LNCaP clone FGC (cell line): ENCODE data around the gene GLI3.

Experiments used
- DNase-seq: peaks from one replicate; pipeline ENCODE4 v3.0.0-alpha.2; 2011; ENCODE audit warnings: low read depth
- H3K4me3 ChIP-seq: 2 replicates; pipeline ENCODE4 v1.5.1; 2011; ENCODE audit warnings: mild to moderate bottlenecking, low read depth, low read length, control low read depth
- TF ChIP-seq, protein P1 (sequence below): IDR thresholded peaks from 2 replicates; pipeline ENCODE4 v1.5.1; 2012; ENCODE audit warnings: mild to moderate bottlenecking; ENCODE audit not compliant: control insufficient read depth, insufficient read depth; ENCODE audit errors: extremely low read depth

GLI3 gene

DNA sequence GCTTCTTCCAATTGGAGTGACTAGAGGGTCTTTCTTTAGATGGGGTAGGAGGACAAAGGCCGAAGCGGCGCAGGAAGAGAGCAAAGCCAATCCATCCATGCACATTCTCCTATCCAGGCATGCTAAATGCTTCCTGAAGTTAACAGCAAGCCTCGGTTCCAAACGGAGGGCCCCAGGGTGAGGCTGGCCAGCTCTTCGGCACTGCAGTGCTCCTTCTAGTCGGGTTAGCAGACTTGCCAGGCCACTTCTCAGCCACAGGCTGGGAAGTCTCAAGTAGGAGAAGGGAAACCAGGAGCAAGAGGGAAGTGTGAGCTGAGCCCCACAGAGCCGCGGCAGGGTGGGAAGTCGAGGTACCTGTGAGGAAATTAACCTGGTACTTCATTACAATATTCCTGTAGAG, 280.3 kb downstream of the GLI3 start:
- TF ChIP-seq, protein P1, sequence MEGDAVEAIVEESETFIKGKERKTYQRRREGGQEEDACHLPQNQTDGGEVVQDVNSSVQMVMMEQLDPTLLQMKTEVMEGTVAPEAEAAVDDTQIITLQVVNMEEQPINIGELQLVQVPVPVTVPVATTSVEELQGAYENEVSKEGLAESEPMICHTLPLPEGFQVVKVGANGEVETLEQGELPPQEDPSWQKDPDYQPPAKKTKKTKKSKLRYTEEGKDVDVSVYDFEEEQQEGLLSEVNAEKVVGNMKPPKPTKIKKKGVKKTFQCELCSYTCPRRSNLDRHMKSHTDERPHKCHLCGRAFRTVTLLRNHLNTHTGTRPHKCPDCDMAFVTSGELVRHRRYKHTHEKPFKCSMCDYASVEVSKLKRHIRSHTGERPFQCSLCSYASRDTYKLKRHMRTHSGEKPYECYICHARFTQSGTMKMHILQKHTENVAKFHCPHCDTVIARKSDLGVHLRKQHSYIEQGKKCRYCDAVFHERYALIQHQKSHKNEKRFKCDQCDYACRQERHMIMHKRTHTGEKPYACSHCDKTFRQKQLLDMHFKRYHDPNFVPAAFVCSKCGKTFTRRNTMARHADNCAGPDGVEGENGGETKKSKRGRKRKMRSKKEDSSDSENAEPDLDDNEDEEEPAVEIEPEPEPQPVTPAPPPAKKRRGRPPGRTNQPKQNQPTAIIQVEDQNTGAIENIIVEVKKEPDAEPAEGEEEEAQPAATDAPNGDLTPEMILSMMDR, result no peak
- no peak for DNase-seq
- no peak overlapping the region for H3K4me3 ChIP-seq

DNA sequence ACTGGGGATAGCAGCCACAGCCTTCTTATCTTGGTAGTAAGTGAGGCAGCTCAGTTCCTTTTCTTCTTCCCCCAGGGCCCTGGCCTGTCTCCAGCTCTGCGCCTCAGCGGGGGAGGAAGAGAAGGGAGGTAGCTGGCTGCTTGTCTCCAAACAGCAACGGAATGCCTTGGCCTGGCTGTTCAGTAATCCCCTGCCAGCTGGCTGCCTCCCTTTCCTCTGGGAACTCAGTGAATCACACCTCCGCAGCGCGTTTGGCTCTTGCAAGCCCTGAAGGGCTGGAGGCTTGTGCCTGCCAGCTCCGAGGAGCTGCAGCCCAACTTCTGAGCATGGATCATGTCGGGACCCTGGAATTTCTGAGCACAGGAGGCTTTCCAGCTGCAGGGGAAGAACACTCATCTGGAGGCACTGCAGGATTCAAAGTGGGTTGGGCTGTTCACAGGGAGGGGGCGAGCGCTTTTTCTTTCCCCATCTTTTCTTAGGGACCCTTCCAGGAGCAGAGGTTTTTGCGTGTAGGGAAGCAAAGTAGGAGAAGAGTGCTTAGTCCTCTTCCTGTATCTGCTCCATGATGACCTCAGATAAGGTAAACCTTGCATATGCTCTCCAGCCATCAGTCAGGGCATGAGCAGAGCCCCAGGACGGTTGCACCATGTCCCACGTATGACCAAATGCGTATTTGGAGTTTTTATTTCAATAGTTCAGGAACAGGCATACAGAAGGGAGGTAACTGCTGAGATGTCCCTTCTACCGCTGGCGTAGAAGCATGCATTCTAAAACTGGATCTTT, 280.9 kb downstream of the GLI3 start:
- TF ChIP-seq, protein P1, result no peak
- DNase-seq, result peak; percentile 98
- H3K4me3 ChIP-seq, result no peak overlapping the region

- TF ChIP-seq, protein P1, result no peak
- no peak overlapping the region for H3K4me3 ChIP-seq
- no peak for DNase-seq
These were observed 281.6 kb downstream of the GLI3 start for GRCh38 chr7:41955451-41955850.

- TF ChIP-seq, protein P1, result no peak
- no peak for DNase-seq
- no peak overlapping the region for H3K4me3 ChIP-seq
These were observed 282.0 kb downstream of the GLI3 start for GRCh38 chr7:41954976-41955375.

DNA sequence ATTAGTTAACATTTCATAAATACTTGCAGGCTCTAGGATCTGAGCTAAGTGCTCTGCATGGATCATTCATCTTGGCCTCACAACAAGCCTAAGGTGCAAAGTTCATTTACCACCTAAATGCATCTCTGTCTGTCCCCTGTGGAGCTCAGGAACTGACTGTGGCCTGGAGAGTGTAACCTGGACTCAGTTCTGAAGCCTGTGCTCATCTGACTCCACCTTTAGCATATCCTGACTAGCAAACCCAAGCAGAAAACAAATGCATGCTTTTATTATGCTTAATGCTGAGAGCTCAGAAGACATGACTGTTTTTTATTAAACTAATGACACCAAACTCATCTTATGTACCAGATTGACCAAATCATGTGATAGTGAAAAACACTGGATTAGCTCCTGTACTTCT, 288.5 kb downstream of the GLI3 start:
- TF ChIP-seq, protein P1, result no peak
- no peak overlapping the region for H3K4me3 ChIP-seq
- no peak for DNase-seq

DNA sequence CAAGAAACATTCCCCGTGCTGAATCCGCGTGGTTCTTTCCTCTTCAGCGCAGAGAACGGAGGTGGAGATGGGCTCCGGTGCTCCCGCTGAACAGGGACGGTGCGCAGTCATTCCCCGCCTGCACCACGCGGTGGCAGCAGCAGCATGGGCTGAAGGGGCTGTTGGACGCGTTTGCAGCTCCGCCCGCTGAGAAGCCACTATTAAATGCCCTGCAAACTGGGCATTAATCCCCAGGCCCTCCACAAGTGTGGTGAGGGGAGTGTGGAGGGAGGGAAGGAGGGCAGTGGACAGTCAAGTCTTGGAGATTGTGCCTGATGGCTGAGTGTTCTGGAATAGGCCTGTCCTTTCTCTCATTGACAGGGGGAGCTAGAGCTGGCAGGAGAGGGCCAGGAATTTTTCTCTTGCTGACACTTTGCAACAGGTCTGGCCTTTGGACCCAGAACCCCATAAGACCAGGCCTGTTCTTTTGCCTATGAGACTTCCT, 293.9 kb downstream of the GLI3 start:
- H3K4me3 ChIP-seq, result peak overlapping the region; percentile 34
- TF ChIP-seq, protein P1, result peak; percentile 99
- DNase-seq, result peak; percentile 33
